HG02642 (cell line): ENCODE results near the gene TBCD.

Experiments
- ATAC-seq: cut with Tn5 transposase; IDR thresholded peaks from one replicate; pipeline ENCODE4 v1.9.1; 2021; ENCODE audit warnings: mild to moderate bottlenecking; ENCODE audit not compliant: unreplicated experiment, poor library complexity

Gene TBCD

GRCh38 chr17:82892899-82893565, 141.2 kb downstream of the TBCD start:
- no peak for ATAC-seq

- ATAC-seq: no peak
Measured at GRCh38 chr17:82893779-82894178, 141.9 kb downstream of the TBCD start.

- no peak for ATAC-seq
Measured at GRCh38 chr17:82894389-82894788, 142.5 kb downstream of the TBCD start.

GRCh38 chr17:82895087-82895486, 143.2 kb downstream of the TBCD start:
- no peak for ATAC-seq

GRCh38 chr17:82896071-82897000, 144.5 kb downstream of the TBCD start:
- ATAC-seq: no peak

- ATAC-seq: no peak
Measured at GRCh38 chr17:82897514-82898249, 145.8 kb downstream of the TBCD start.

- no peak for ATAC-seq
Measured at GRCh38 chr17:82898976-82899514, 147.2 kb downstream of the TBCD start.

GRCh38 chr17:82899941-82900340, 148.1 kb downstream of the TBCD start:
- ATAC-seq: no peak

GRCh38 chr17:82900741-82901140, 148.9 kb downstream of the TBCD start:
- no peak for ATAC-seq

GRCh38 chr17:82901356-82901755, 149.5 kb downstream of the TBCD start:
- no peak for ATAC-seq

- no peak for ATAC-seq
Measured at GRCh38 chr17:82901856-82902255, 150.0 kb downstream of the TBCD start.

- ATAC-seq: no peak
Measured at GRCh38 chr17:82902972-82903874, 151.4 kb downstream of the TBCD start.

GRCh38 chr17:82905130-82905529, 153.3 kb downstream of the TBCD start:
- no peak for ATAC-seq

- ATAC-seq: no peak
Measured at GRCh38 chr17:82907797-82908542, 156.1 kb downstream of the TBCD start.

GRCh38 chr17:82908543-82909160, 156.8 kb downstream of the TBCD start:
- no peak for ATAC-seq

- ATAC-seq: no peak
Measured at GRCh38 chr17:82909322-82909904, 157.5 kb downstream of the TBCD start.

- ATAC-seq: no peak
Measured at GRCh38 chr17:82910041-82910481, 158.2 kb downstream of the TBCD start.

GRCh38 chr17:82910770-82911169, 158.9 kb downstream of the TBCD start:
- no peak for ATAC-seq
